Right cardiac atrium (tissue), 5 donors: ENCODE measurements around the gene RABL2B. TPM values are rescaled to one million over a fixed set of nuclear protein-coding genes. Genes with fewer than 3 reads are reported as not detected.

Experiments used
- ATAC-seq, 2 donors: fragments of 200-7000 bp; cut with Tn5 transposase; one replicate each; pipeline versions ENCODE4 v1.8.0 to v1.9.1; 2020; ENCODE audit warnings: moderate library complexity in 2 of 2, mild to moderate bottlenecking in 1 of 2
- DNase-seq, 3 donors: peaks; one replicate each; pipeline ENCODE4 v3.0.0-alpha.2; 2020
- H3K27ac ChIP-seq: one replicate; pipeline ENCODE4 v1.5.1; 2013; ENCODE audit warnings: mild to moderate bottlenecking, low read length, control low read depth, moderate library complexity
- H3K27me3 ChIP-seq: one replicate; pipeline ENCODE4 v1.6.1; 2013; ENCODE audit not compliant: control insufficient read depth, insufficient read depth
- H3K4me1 ChIP-seq: one replicate; pipeline ENCODE4 v1.6.1; 2013; ENCODE audit warnings: low read length; ENCODE audit not compliant: control insufficient read depth, insufficient read depth
- H3K4me3 ChIP-seq: one replicate; pipeline ENCODE4 v1.5.1; 2013; ENCODE audit warnings: low read length, control low read depth
- H3K9me3 ChIP-seq: one replicate; pipeline ENCODE4 v1.6.1; 2013; ENCODE audit warnings: low read length; ENCODE audit not compliant: control insufficient read depth
- WGBS: extraction: QIAGEN DNeasy Blood & Tissue Kit; methylation state at CpG from one replicate; pipeline ENCODE4 v1.1.7; 2013; 5-methylcytosine and 5-hydroxymethylcytosine counted together
- intact Hi-C, 4 donors: fragments of 100-400 bp; cut with DNase I; formaldehyde crosslinking; loops; one replicate each; pipeline versions ENCODE4 v1.11.0 to v1.14.0; 2022 to 2023
- polyA plus RNA-seq: library from polyadenylated mRNA; stranded (reverse); fragments of 200-250 nt; gene quantifications from one replicate; pipeline ENCODE4 v1.2.3, GENCODE V29; 2013
- total RNA-seq, 4 donors: library from RNA; stranded (reverse); fragmentation: NEBNext Ultra II Directional; extraction: Animal tissue kit (Norgen Biotek cat#: 25700); gene quantifications; one replicate each; pipeline ENCODE4 v1.2.1, GENCODE V29; 2021
- donor health status: healthy with polysubstance abuse.
- donor health status: DM: no; HTN: yes; CAD: no.
- donor health status: DM: no; HTN: no; CAD: no.
- donor health status: DM: no; HTN: yes; CAD: no; lungs with severe emphysema.
- donor health status: DM: yes; HTN: yes; CAD: no.

RABL2B gene
- total and polyA plus RNA-seq, 5 donors = 8.1 to 11.9 (median 10.6) TPM

DNA sequence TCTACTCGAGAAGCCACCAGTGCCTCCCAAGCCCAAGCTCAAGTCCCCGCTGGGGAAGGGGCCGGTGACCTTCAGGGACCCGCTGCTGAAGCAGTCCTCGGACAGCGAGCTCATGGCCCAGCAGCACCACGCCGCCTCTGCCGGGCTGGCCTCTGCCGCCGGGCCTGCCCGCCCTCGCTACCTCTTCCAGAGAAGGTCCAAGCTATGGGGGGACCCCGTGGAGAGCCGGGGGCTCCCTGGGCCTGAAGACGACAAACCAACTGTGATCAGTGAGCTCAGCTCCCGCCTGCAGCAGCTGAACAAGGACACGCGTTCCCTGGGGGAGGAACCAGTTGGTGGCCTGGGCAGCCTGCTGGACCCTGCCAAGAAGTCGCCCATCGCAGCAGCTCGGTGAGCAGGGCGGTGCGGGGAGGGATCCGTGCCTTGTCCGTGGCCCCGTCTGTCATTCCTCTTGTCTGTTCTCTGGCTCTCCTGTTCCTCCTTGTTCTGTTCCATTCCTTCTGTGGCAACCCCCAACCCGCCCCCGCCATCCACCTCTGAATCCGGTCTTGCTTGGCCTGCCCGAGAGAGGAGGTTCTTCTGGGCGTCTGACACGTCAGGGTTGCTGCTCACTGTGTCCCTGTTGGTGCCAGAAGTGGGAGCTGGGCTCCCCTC is 61.3 kb downstream of the RABL2B start:
- H3K27ac ChIP-seq = no peak overlapping the region
- intact Hi-C loops = no loop called here

DNA sequence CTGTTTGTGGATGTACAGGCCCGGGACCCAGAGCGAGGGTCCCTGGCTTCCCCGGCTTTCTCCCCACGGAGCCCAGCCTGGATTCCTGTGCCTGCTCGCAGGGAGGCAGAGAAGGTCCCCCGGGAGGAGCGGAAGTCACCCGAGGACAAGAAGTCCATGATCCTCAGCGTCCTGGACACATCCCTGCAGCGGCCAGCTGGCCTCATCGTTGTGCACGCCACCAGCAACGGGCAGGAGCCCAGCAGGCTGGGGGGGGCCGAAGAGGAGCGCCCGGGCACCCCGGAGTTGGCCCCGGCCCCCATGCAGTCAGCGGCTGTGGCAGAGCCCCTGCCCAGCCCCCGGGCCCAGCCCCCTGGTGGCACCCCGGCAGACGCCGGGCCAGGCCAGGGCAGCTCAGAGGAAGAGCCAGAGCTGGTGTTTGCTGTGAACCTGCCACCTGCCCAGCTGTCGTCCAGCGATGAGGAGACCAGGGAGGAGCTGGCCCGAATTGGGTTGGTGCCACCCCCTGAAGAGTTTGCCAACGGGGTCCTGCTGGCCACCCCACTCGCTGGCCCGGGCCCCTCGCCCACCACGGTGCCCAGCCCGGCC is 62.1 kb downstream of the RABL2B start:
- Histone ChIP-seq H3K27ac (no peak overlapping the region), H3K27me3 (no peaks in the 10 kb centered on the region), H3K4me3 (no peak overlapping the region), H3K9me3 (no peaks in the 10 kb centered on the region), H3K4me1 (no peaks in the 10 kb centered on the region)
- WGBS = 81% methylated on average over 32 of the region's 32 CpGs
- ATAC-seq (peak in 1 of 2 donors; percentile 7), DNase-seq (peak in 2 of 3 donors; percentile 42 to 61)
- intact Hi-C loops = no loop called here

More for the DNA sequence above, 61.3 kb downstream of the RABL2B start:
- ATAC-seq = no peak
- peak; percentile 12 to 52 (median 40) for DNase-seq
- 91% methylated on average over 33 of the region's 33 CpGs for WGBS
- Histone ChIP-seq H3K9me3 (no peaks in the 10 kb centered on the region), H3K27me3 (no peaks in the 10 kb centered on the region), H3K4me3 (no peak overlapping the region), H3K4me1 (no peaks in the 10 kb centered on the region)

DNA sequence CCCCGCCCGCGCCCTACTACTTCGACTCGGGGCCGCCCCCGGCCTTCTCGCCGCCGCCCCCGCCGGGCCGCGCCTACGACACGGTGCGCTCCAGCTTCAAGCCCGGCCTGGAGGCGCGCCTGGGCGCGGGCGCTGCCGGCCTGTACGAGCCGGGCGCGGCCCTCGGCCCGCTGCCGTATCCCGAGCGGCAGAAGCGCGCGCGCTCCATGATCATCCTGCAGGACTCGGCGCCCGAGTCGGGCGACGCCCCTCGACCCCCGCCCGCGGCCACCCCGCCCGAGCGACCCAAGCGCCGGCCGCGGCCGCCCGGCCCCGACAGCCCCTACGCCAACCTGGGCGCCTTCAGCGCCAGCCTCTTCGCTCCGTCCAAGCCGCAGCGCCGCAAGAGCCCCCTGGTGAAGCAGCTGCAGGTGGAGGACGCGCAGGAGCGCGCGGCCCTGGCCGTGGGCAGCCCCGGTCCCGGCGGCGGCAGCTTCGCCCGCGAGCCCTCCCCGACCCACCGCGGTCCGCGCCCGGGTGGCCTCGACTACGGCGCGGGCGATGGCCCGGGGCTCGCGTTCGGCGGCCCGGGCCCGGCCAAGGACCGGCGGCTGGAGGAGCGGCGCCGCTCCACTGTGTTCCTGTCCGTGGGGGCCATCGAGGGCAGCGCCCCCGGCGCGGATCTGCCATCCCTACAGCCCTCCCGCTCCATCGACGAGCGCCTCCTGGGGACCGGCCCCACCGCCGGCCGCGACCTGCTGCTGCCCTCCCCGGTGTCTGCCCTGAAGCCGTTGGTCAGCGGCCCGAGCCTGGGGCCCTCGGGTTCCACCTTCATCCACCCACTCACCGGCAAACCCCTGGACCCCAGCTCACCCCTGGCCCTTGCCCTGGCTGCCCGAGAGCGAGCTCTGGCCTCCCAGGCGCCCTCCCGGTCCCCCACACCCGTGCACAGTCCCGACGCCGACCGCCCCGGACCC is 62.9 kb downstream of the RABL2B start:
- whole genome bisulfite sequencing = 38% methylated on average over 129 of the region's 132 CpGs
- Histone ChIP-seq H3K4me1 (no peaks in the 10 kb centered on the region), H3K4me3 (no peak overlapping the region), H3K27ac (no peak overlapping the region), H3K27me3 (no peaks in the 10 kb centered on the region), H3K9me3 (no peaks in the 10 kb centered on the region)
- DNase-seq (peak; percentile 15 to 67 (median 55)), ATAC-seq (no peak)
- intact Hi-C loops = no loop called here

DNA sequence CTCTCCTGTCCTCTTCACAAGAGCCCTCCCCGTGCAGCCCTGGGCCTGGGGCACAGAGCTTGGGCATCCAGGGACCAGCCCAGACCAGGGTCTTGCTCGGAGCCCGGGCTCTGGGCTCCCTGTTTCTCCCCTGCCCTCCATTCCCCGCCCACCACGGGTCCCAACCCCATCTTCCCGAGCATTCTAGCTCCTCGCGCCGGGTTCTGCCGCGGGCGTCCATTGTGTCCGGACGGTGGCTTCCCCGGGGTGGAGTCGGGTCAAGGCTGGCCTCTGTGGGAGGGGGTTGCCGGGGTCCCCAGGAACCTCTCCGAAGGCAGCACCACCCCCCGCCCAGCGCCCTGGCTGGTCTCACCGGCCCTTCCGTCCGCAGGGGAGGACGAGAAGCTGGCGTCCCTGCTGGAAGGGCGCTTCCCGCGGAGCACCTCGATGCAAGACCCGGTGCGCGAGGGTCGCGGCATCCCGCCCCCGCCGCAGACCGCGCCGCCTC is 63.6 kb downstream of the RABL2B start:
- H3K4me1 ChIP-seq = no peaks in the 10 kb centered on the region

DNA sequence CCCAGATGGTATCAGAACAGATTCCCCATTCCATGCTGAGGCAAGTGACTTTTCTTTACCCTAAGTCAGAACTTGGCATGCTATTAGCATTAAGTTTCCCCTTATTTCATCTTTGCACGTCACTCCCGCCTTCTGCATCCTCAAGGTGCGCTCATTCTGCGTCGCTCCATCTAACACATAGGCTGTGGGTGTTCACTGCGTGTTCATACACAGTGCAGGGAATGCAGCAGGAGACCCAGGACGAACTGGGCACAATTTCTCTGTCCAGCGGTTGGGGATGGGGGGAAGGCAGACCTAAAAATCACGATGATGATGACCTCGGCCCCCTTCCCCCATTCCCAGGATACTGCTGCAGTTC is 65.1 kb downstream of the RABL2B start:
- 93% methylated on average over 10 of the region's 10 CpGs for WGBS
- intact Hi-C loops = no loop called here
- ATAC-seq = no peak
- H3K4me3 ChIP-seq = no peak overlapping the region
- H3K4me1 ChIP-seq = peaks cover 3% of the 10 kb centered on the region
- H3K27ac ChIP-seq = no peak overlapping the region
- H3K27me3 ChIP-seq = no peaks in the 10 kb centered on the region
- no peaks in the 10 kb centered on the region for H3K9me3 ChIP-seq
- peak; percentile 7 to 24 (median 20) for DNase-seq

More for the DNA sequence above, 63.6 kb downstream of the RABL2B start:
- no peak overlapping the region for H3K4me3 ChIP-seq
- intact Hi-C loops = no loop called here
- H3K9me3 ChIP-seq = no peaks in the 10 kb centered on the region
- no peak overlapping the region for H3K27ac ChIP-seq
- H3K27me3 ChIP-seq = no peaks in the 10 kb centered on the region
- 29% methylated on average over 39 of the region's 40 CpGs for WGBS
- no peak for ATAC-seq
- DNase-seq = peak in 1 of 3 donors; percentile 59

DNA sequence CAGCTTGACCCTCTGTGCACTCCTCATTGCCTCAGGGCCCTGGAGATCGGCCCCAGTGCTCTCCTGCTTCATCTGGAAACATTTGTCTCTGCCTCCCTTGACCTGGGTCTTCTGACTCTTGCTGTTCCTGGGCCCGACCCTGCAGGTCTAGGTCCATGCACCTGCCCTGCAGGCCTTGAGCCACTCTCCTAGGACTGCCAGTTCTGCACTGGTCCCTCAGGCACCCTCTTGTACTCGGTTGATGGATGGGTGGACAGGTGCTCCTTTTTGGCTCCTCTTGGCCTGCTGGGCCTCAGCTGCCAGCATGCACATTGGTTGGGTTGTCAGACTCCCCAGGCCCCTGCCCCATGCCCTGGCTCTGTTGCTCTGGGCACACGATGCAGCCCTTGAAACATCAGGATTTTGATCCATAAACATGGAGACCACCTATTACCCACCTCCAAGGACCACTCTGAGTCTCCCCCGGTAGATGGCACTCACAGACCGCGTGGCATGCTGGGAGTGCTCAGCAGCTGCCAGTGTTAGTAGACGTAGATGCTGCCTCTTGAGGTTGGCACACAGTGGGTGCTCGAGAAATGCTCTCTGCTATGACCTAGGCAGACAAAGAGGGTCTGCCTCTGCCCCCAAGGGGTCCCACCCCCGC is 65.6 kb downstream of the RABL2B start:
- no peak for ATAC-seq
- no peaks in the 10 kb centered on the region for H3K27me3 ChIP-seq
- intact Hi-C loops = no loop called here
- peaks cover 3% of the 10 kb centered on the region for H3K4me1 ChIP-seq
- H3K4me3 ChIP-seq = no peak overlapping the region
- no peaks in the 10 kb centered on the region for H3K9me3 ChIP-seq
- no peak overlapping the region for H3K27ac ChIP-seq
- peak; percentile 7 to 36 (median 11) for DNase-seq
- 86% methylated on average over 10 of the region's 10 CpGs for WGBS

Other genes with a start within 250 kb of the RABL2B start
- under 1 TPM in 3 of 4 donors, not detected in 1; 0.08 to 0.14 (median 0.09) TPM for gene KLHDC7B, start 237.7 kb downstream of the RABL2B start, total RNA-seq
- gene KLHDC7B, start 237.7 kb downstream of the RABL2B start, polyA plus RNA-seq = not detected
- not detected for gene SYCE3, start 220.7 kb downstream of the RABL2B start, total RNA-seq
- not detected for gene SYCE3, start 220.7 kb downstream of the RABL2B start, polyA plus RNA-seq
- gene CPT1B, start 205.2 kb downstream of the RABL2B start, total RNA-seq = 100 to 1,000 TPM; 236 to 290 (median 263) TPM
- 217 TPM for gene CPT1B, start 205.2 kb downstream of the RABL2B start, polyA plus RNA-seq
- 10 to 100 TPM; 33.9 to 63.4 (median 42.7) TPM for gene CHKB, start 200.8 kb downstream of the RABL2B start, total RNA-seq
- 44.5 TPM for gene CHKB, start 200.8 kb downstream of the RABL2B start, polyA plus RNA-seq
- under 1 TPM; 0.28 to 0.47 (median 0.38) TPM for gene MAPK8IP2, start 182.8 kb downstream of the RABL2B start, total RNA-seq
- gene MAPK8IP2, start 182.8 kb downstream of the RABL2B start, polyA plus RNA-seq = 0.57 TPM
- 10 to 100 TPM; 30.3 to 37.0 (median 32.2) TPM for gene ARSA, start 155.5 kb downstream of the RABL2B start, total RNA-seq
- gene ARSA, start 155.5 kb downstream of the RABL2B start, polyA plus RNA-seq = 35.6 TPM
- gene SHANK3, start 110.8 kb downstream of the RABL2B start, total RNA-seq = 10 to 100 TPM; 18.7 to 28.9 (median 27.0) TPM
- 20.1 TPM for gene SHANK3, start 110.8 kb downstream of the RABL2B start, polyA plus RNA-seq
- 1 to 10 TPM in 1 of 4 donors, under 1 TPM in 3; 0.38 to 1.2 (median 0.72) TPM for gene ACR, start 45.4 kb downstream of the RABL2B start, total RNA-seq
- gene ACR, start 45.4 kb downstream of the RABL2B start, polyA plus RNA-seq = 0.41 TPM